ENCODE data around the gene SORCS3. TPM values are rescaled to one million over a fixed set of nuclear protein-coding genes. Genes with fewer than 3 reads are reported as not detected.
A peak's percentile ranks its signal among the peaks of the same experiment; 100 is the strongest.

The SORCS3 gene
- total and polyA plus RNA-seq, 10 of the 15 experiments (the other 5 are each of a cell fraction or from before 2014, with no cell fraction given) = 0.01 to 0.04 (median 0.02) TPM; not detected in 7

DNA sequence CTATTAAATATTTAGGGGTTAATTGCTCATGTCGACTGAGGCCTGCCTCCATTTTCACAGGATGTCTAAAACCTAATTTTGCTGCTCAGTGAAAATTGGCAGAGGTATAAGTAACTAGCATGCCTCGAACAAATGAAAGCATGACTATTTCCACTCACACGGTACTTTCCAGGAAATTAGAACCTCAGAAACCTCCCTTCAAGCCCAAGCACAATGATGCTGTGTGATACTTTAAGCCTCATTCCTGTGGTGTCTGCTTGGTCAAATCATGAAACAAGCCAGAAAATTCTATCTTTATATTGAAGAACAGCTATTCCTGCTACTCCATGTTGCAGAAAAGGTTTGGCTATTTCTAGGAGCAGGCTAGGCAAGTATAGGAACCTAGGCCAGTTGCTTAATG is 203.0 kb downstream of the SORCS3 start:
- intact Hi-C loops (cut with micrococcal nuclease; ENCODE audit: unreplicated experiment) = no loop called here
- FAIRE-seq (no peak), DNase-seq (ENCODE audit: low read depth, low spot score) (no peak), ATAC-seq (peak; percentile 82)
- H3K4me2 ChIP-seq (ENCODE audit: control insufficient read depth, insufficient read depth) = no peak overlapping the region
- RAD21 ChIA-PET (ENCODE audit: unreplicated experiment) = no interaction called here
- no peaks in the 10 kb centered on the region for H4K20me1 ChIP-seq (ENCODE audit: control insufficient read depth, insufficient read depth)
- H3K4me1 ChIP-seq (ENCODE audit: control insufficient read depth, insufficient read depth, low read length) = no peaks in the 10 kb centered on the region
- H2AFZ ChIP-seq (ENCODE audit: control insufficient read depth, low read depth, low read length) = no peak overlapping the region
- POLR2A ChIA-PET = interaction anchor here (0.6 kb wide), 1 partner anchor 102 kb away, joined by 4 read pairs; no protein-coding TSS in a partner anchor
- CTCF ChIA-PET = no interaction called here
- in situ Hi-C loops (cut with MboI) = no loop called here
- WGBS (ENCODE audit: insufficient coverage, insufficient replicate concordance, low lambda C conversion rate, missing lambda C conversion rate) = 0% methylated on average over 3 of the region's 3 CpGs
- no TSS peak for BruUV-seq (replicated peaks)
- SMC1A ChIA-PET (ENCODE audit: uncharacterized antibody, unreplicated experiment) = no interaction called here
- TF ChIP-seq, protein P1, sequence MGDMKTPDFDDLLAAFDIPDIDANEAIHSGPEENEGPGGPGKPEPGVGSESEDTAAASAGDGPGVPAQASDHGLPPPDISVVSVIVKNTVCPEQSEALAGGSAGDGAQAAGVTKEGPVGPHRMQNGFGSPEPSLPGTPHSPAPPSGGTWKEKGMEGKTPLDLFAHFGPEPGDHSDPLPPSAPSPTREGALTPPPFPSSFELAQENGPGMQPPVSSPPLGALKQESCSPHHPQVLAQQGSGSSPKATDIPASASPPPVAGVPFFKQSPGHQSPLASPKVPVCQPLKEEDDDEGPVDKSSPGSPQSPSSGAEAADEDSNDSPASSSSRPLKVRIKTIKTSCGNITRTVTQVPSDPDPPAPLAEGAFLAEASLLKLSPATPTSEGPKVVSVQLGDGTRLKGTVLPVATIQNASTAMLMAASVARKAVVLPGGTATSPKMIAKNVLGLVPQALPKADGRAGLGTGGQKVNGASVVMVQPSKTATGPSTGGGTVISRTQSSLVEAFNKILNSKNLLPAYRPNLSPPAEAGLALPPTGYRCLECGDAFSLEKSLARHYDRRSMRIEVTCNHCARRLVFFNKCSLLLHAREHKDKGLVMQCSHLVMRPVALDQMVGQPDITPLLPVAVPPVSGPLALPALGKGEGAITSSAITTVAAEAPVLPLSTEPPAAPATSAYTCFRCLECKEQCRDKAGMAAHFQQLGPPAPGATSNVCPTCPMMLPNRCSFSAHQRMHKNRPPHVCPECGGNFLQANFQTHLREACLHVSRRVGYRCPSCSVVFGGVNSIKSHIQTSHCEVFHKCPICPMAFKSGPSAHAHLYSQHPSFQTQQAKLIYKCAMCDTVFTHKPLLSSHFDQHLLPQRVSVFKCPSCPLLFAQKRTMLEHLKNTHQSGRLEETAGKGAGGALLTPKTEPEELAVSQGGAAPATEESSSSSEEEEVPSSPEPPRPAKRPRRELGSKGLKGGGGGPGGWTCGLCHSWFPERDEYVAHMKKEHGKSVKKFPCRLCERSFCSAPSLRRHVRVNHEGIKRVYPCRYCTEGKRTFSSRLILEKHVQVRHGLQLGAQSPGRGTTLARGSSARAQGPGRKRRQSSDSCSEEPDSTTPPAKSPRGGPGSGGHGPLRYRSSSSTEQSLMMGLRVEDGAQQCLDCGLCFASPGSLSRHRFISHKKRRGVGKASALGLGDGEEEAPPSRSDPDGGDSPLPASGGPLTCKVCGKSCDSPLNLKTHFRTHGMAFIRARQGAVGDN (IDR thresholded peaks at IDR 0.05) = peak; percentile 22; the same call in 1 of the 2 replicates
- TF ChIP-seq EED (IDR thresholded peaks at IDR 0.05; ENCODE audit: low read depth) = no peak
- TF ChIP-seq TCF12 (IDR thresholded peaks at IDR 0.05; ENCODE audit: low read depth, low read length) = no peak
- TF ChIP-seq BMI1 (IDR thresholded peaks at IDR 0.05; ENCODE audit: borderline replicate concordance) = no peak
- no peak for TF ChIP-seq ATF7 (IDR thresholded peaks at IDR 0.05; ENCODE audit: low read depth)
- H3K79me2 ChIP-seq (ENCODE audit: control insufficient read depth, insufficient read depth, low read length) = no peaks in the 10 kb centered on the region
- no peaks in the 10 kb centered on the region for H3K36me3 ChIP-seq (ENCODE audit: control insufficient read depth in 2 of 2, insufficient read depth in 2 of 2, low read length in 1 of 2)
- no peak overlapping the region for H3K27ac ChIP-seq (ENCODE audit: control insufficient read depth, insufficient read depth)
- H3K4me3 ChIP-seq = no peak overlapping the region
- H3K9me3 ChIP-seq (replicated peaks; ENCODE audit: control insufficient read depth, insufficient read depth, low read length) = no peaks in the 10 kb centered on the region
- no peak overlapping the region for H3K9ac ChIP-seq (ENCODE audit: control insufficient read depth, insufficient read depth, low read length)
- H3K27me3 ChIP-seq (replicated peaks in 1 of 2; ENCODE audit: control insufficient read depth in 2 of 2, insufficient read depth in 2 of 2, low read length in 1 of 2) = no peaks in the 10 kb centered on the region

Measured in GM12878 (cell line).